Measurements from ENCODE around the gene EBPL. TPM values are rescaled to one million over a fixed set of nuclear protein-coding genes. Genes with fewer than 3 reads are reported as not detected.

EBPL gene
- total and polyA plus RNA-seq, 2 donors from 2014 or later, result 31.4 to 36.8 TPM

DNA sequence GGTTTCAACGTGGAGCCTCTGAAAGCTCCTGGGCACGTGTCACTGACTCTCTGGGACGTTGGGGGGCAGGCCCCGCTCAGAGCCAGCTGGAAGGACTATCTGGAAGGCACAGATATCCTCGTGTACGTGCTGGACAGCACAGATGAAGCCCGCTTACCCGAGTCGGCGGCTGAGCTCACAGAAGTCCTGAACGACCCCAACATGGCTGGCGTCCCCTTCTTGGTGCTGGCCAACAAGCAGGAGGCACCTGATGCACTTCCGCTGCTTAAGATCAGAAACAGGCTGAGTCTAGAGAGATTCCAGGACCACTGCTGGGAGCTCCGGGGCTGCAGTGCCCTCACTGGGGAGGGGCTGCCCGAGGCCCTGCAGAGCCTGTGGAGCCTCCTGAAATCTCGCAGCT, 60.7 kb downstream of the EBPL start:
- TF ChIP-seq, protein P1, sequence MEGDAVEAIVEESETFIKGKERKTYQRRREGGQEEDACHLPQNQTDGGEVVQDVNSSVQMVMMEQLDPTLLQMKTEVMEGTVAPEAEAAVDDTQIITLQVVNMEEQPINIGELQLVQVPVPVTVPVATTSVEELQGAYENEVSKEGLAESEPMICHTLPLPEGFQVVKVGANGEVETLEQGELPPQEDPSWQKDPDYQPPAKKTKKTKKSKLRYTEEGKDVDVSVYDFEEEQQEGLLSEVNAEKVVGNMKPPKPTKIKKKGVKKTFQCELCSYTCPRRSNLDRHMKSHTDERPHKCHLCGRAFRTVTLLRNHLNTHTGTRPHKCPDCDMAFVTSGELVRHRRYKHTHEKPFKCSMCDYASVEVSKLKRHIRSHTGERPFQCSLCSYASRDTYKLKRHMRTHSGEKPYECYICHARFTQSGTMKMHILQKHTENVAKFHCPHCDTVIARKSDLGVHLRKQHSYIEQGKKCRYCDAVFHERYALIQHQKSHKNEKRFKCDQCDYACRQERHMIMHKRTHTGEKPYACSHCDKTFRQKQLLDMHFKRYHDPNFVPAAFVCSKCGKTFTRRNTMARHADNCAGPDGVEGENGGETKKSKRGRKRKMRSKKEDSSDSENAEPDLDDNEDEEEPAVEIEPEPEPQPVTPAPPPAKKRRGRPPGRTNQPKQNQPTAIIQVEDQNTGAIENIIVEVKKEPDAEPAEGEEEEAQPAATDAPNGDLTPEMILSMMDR (IDR thresholded peaks at IDR 0.05; ENCODE audit: borderline replicate concordance, extremely low read depth, insufficient read depth), result no peak
- no peak overlapping the region for H3K27ac ChIP-seq (ENCODE audit: low read depth in 2 of 2, low read length in 2 of 2)
- no peak for FAIRE-seq

DNA sequence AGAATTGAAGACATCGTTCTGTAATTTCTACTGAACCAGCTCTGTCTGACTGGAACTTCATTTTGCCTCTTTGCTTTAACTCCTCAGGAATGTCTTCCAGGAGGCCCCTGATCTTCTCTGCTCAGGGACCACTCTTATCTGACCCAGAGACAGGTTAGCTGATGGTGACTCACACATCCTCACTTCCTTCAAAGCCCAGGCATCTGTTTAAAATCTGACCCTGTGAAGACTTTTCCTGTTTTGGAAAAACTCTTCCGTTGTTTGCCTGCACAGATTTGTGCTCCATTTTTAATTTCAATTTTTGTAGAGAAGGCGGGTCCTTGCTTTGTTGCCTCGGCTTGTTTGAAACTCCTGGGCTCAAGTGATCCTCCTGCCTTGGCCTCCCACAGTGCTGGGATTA, 61.3 kb downstream of the EBPL start:
- Histone ChIP-seq H3K27me3 (ENCODE audit: control insufficient read depth, insufficient read depth, low read length) (no peaks in the 10 kb centered on the region), H3K4me3 (ENCODE audit: low read length in 3 of 3) (no peak overlapping the region), H3K9me3 (ENCODE audit: control insufficient read depth in 2 of 3, insufficient read depth in 1 of 3, low read length in 3 of 3) (no peaks in the 10 kb centered on the region), H3K27ac (ENCODE audit: low read depth in 2 of 2, low read length in 2 of 2) (no peak overlapping the region), H3K4me1 (ENCODE audit: control insufficient read depth in 2 of 3, insufficient read depth in 2 of 3, low read depth in 1 of 3, low read length in 3 of 3) (peaks cover 0 to 8% (median 0%) of the 10 kb centered on the region in 3 donors), H3K36me3 (ENCODE audit: control insufficient read depth in 2 of 3, insufficient read depth in 3 of 3, low read length in 3 of 3) (no peaks in the 10 kb centered on the region), H3K9ac (ENCODE audit: low read length in 3 of 3) (no peak overlapping the region)
- FAIRE-seq (no peak), DNase-seq (no peak)
- intact Hi-C loops (cut with DNase I), result no loop called here
- TF ChIP-seq, protein P1 (IDR thresholded peaks at IDR 0.05; ENCODE audit: borderline replicate concordance, extremely low read depth, insufficient read depth), result no peak

More for the DNA sequence above, 60.7 kb downstream of the EBPL start:
- H3K27me3 ChIP-seq (ENCODE audit: control insufficient read depth, insufficient read depth, low read length), result no peaks in the 10 kb centered on the region
- H3K9me3 ChIP-seq (ENCODE audit: control insufficient read depth in 2 of 3, insufficient read depth in 1 of 3, low read length in 3 of 3), result no peaks in the 10 kb centered on the region
- H3K4me3 ChIP-seq (ENCODE audit: low read length in 3 of 3), result no peak overlapping the region
- H3K9ac ChIP-seq (ENCODE audit: low read length in 3 of 3), result no peak overlapping the region
- DNase-seq, result no peak
- intact Hi-C loops (cut with DNase I), result no loop called here
- H3K4me1 ChIP-seq (ENCODE audit: control insufficient read depth in 2 of 3, insufficient read depth in 2 of 3, low read depth in 1 of 3, low read length in 3 of 3), result peaks cover 0 to 4% (median 0%) of the 10 kb centered on the region in 3 donors
- no peaks in the 10 kb centered on the region for H3K36me3 ChIP-seq (ENCODE audit: control insufficient read depth in 2 of 3, insufficient read depth in 3 of 3, low read length in 3 of 3)

DNA sequence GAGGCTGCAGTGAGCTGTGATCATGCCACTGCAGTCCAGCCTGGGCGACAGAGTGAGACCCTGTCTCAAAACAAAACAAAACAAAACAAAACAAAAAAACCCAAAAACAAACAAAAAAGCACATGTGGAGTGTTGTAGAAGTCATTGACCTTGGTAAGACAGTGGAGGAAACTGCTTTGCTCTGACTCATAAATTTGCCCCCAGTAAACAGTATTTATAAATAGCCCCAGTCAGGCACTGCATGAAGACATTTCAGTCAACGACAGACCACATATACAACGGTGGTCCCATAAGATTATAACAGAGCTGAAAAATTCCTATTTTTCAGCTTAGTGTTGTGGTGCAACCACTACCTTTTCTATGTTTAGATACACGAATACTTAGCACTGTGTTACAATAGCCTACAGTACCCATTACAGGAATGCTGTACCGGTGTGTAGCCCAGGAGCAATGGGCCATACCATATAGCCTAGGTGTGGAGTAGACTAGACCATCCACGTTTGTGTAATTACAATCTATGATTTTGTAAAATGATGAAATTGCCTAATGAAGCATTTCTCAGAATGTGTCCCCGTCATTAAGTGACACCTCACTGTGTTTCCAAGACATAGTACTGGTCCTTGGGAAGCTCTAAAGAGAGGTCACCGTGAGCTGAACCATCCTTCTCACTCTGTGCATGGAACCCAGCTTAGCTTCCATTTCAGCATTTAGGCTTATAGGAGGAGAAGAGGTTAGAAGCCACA, 61.9 kb downstream of the EBPL start:
- Histone ChIP-seq H3K4me3 (ENCODE audit: low read length in 3 of 3) (no peak overlapping the region), H3K27ac (ENCODE audit: low read depth in 2 of 2, low read length in 2 of 2) (no peak overlapping the region), H3K36me3 (ENCODE audit: control insufficient read depth in 2 of 3, insufficient read depth in 3 of 3, low read length in 3 of 3) (no peaks in the 10 kb centered on the region), H3K9me3 (ENCODE audit: control insufficient read depth in 2 of 3, insufficient read depth in 1 of 3, low read length in 3 of 3) (no peaks in the 10 kb centered on the region), H3K9ac (ENCODE audit: low read length in 3 of 3) (no peak overlapping the region), H3K27me3 (ENCODE audit: control insufficient read depth, insufficient read depth, low read length) (no peaks in the 10 kb centered on the region), H3K4me1 (ENCODE audit: control insufficient read depth in 2 of 3, insufficient read depth in 2 of 3, low read depth in 1 of 3, low read length in 3 of 3) (peaks cover 0 to 8% (median 0%) of the 10 kb centered on the region in 3 donors)
- DNase-seq (no peak), FAIRE-seq (no peak)
- TF ChIP-seq, protein P1 (IDR thresholded peaks at IDR 0.05; ENCODE audit: borderline replicate concordance, extremely low read depth, insufficient read depth), result no peak
- intact Hi-C loops (cut with DNase I), result no loop called here

All from kidney (tissue), 14 donors.